ENCODE data around the gene CA9. TPM values are rescaled to one million over a fixed set of nuclear protein-coding genes. Genes with fewer than 3 reads are reported as not detected.

The CA9 gene
- total and polyA plus RNA-seq, 8 donors = 1.2 to 670 (median 200) TPM

DNA sequence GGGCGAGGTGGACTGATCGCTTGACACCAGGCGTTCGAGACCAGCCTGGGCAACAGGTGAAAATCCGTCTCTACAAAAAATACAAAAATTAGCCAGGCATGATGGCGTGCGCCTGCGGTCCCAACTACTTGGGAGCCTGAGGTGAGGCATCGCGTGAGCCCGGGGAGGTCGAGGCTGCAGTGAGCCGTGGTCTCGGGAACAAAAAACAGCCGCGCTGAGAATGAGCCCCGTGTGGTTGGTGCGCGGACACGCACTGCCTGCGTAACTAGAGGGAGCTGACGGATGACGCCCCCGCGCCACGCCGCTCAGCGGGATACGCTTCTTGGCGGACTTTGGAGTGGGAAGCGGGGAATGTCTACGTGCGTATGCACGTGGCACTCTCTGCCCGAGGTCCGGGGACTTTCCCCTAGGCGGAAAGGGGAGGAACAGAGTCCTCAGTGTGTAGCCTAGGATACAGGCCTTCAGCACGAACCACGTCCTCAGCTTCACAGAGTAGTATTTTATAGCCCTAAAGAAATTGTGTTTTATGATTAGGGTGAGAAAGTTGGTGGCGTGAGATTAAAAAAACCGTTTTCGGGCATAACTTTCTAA lies 16.1 kb upstream of the CA9 start, which contains the start of gene RMRP:
RMRP (minus strand) TSS at position 474 of the 591 bp plus-strand sequence.
- peak within 1 kb of the TSS; percentile 68 to 96 (median 84) for H3K4me3 ChIP-seq
- WGBS, 5 donors = 0 to 1% (median 1%) methylated on average over 27 to 42 of the region's 42 CpGs
- H3K27ac ChIP-seq = peak within 1 kb of the TSS; percentile 95 to 100 (median 98)
- peak; percentile 97 to 99 for DNase-seq
- no peaks in the 10 kb centered on the region for H3K9me3 ChIP-seq
- peaks cover 10 to 25% (median 16%) of the 10 kb centered on the region in 4 donors for H3K36me3 ChIP-seq
- no peaks in the 10 kb centered on the region for H3K27me3 ChIP-seq
- peaks cover 38 to 53% (median 49%) of the 10 kb centered on the region in 4 donors for H3K4me1 ChIP-seq
- peak; percentile 90 for TF ChIP-seq EP300 (IDR thresholded peaks at IDR 0.05)
- TF ChIP-seq, protein P1, sequence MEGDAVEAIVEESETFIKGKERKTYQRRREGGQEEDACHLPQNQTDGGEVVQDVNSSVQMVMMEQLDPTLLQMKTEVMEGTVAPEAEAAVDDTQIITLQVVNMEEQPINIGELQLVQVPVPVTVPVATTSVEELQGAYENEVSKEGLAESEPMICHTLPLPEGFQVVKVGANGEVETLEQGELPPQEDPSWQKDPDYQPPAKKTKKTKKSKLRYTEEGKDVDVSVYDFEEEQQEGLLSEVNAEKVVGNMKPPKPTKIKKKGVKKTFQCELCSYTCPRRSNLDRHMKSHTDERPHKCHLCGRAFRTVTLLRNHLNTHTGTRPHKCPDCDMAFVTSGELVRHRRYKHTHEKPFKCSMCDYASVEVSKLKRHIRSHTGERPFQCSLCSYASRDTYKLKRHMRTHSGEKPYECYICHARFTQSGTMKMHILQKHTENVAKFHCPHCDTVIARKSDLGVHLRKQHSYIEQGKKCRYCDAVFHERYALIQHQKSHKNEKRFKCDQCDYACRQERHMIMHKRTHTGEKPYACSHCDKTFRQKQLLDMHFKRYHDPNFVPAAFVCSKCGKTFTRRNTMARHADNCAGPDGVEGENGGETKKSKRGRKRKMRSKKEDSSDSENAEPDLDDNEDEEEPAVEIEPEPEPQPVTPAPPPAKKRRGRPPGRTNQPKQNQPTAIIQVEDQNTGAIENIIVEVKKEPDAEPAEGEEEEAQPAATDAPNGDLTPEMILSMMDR (IDR thresholded peaks at IDR 0.05) = peak in 5 of 7 experiments; percentile 23 to 59 (median 40)
- TF ChIP-seq POLR2A (IDR thresholded peaks at IDR 0.05) = peak in 1 of 4 donors; percentile 11
- TF ChIP-seq POLR2AphosphoS5 (IDR thresholded peaks at IDR 0.05) = peak; percentile 96 to 99 (median 98)
- intact Hi-C loops (cut with DNase I; ENCODE audit: low total_unique reads) = no loop called here

DNA sequence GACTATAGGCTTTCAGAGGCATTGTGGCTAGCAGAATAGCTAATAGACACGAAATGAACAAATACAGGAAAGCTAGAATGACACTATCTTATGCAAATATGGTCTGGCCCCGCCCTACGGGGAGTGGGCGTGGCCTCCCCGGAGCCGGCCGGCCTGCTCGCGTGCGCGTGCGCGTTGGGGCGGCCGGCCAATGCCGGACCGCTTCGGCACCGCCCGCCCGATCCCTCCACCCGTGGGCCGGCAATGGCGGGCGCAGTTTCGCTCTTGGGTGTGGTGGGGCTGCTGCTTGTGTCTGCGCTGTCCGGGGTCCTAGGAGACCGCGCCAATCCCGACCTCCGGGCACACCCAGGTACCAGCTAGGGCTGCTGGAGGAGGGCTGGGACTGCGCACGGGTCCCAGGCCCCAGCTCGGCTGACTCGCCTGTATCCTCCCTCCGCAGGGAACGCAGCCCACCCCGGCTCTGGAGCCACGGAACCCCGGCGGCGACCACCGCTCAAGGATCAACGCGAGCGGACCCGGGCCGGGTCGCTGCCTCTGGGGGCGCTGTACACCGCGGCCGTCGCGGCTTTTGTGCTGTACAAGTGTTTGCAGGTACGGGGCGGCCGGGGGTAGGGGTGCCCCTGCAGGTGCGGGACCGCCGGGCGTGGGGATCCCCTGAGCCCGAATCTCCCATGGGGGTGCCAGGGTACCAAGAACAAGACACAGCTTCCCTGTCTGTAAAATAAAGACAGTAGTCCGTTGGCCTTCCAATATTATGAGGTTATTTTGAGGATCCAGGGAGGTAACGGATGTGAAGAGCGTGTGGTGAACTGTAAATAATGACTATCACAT lies 15.4 kb upstream of the CA9 start, which contains the start of gene CCDC107:
CCDC107 (plus strand) TSS at position 156 of the 831 bp plus-strand sequence; CDS start at position 244, 88 bp downstream.
- Histone ChIP-seq H3K27ac (peak within 1 kb of the TSS; percentile 95 to 100 (median 98)), H3K9me3 (no peaks in the 10 kb centered on the region), H3K27me3 (no peaks in the 10 kb centered on the region), H3K36me3 (peaks cover 10 to 25% (median 16%) of the 10 kb centered on the region in 4 donors), H3K4me3 (peak within 1 kb of the TSS; percentile 68 to 96 (median 84)), H3K4me1 (peaks cover 38 to 60% (median 53%) of the 10 kb centered on the region in 4 donors)
- WGBS, 5 donors = 0% methylated on average over 18 to 67 of the region's 67 CpGs
- intact Hi-C loops (cut with DNase I; ENCODE audit: low total_unique reads) = no loop called here
- peak; percentile 89 to 96 for DNase-seq
- TF ChIP-seq POLR2AphosphoS5 (IDR thresholded peaks at IDR 0.05) (peak; percentile 86 to 93 (median 93)), EP300 (IDR thresholded peaks at IDR 0.05) (no peak), POLR2A (IDR thresholded peaks at IDR 0.05) (peak in 2 of 4 donors; percentile 57 to 61)
- TF ChIP-seq, protein P1 (IDR thresholded peaks at IDR 0.05) = peak in 5 of 7 experiments; percentile 36 to 62 (median 46)

DNA sequence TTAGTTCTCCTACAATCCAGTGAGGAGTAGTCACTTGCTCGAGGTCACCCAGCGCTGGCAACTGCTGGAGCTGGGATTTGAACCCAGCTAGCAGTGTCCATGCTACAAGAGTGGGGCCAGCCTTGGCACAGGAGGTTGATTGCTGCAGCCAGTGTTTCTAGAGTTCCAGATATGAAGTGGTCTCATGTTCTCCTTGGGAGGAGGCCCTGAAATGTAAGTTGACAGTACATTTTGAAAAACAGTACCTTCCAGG lies 14.8 kb upstream of the CA9 start:
- TF ChIP-seq, protein P1 (IDR thresholded peaks at IDR 0.05) = no peak
- TF ChIP-seq EP300 (IDR thresholded peaks at IDR 0.05) (no peak), POLR2A (IDR thresholded peaks at IDR 0.05) (no peak), POLR2AphosphoS5 (IDR thresholded peaks at IDR 0.05) (no peak)
- peak overlapping the region; percentile 95 to 100 (median 98) for H3K27ac ChIP-seq
- H3K4me1 ChIP-seq = peaks cover 38 to 66% (median 57%) of the 10 kb centered on the region in 4 donors
- peaks cover 10 to 25% (median 16%) of the 10 kb centered on the region in 4 donors for H3K36me3 ChIP-seq
- no peaks in the 10 kb centered on the region for H3K27me3 ChIP-seq
- H3K9me3 ChIP-seq = no peaks in the 10 kb centered on the region
- 0 to 3% (median 0%) methylated on average over 2 of the region's 2 CpGs for WGBS, 5 donors
- intact Hi-C loops (cut with DNase I; ENCODE audit: low total_unique reads) = no loop called here
- peak overlapping the region; percentile 68 to 96 (median 84) for H3K4me3 ChIP-seq
- peak in 1 of 2 donors; percentile 69 for DNase-seq

DNA sequence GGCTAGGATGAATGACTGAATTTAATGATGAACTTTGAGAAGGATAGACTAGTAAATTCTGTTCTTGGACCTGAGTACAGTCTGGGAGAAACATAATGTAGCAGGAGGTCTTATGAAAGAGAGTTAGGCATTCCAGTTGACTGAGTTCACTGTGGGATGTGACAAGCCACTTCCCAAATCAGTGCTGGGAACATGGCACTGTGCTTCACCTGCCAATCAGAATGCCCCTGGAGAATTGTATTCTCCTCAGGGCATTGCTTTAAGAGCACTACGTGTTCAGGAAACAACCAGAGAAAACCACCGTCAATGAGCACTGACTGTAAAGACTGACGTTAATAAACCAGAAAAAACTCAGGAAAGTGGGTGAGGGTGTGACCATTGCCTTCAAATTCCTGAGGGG lies 14.4 kb upstream of the CA9 start:
- DNase-seq = peak in 1 of 2 donors; percentile 47
- no peaks in the 10 kb centered on the region for H3K27me3 ChIP-seq
- H3K4me1 ChIP-seq = peaks cover 38 to 70% (median 61%) of the 10 kb centered on the region in 4 donors
- peak overlapping the region; percentile 68 to 96 (median 84) for H3K4me3 ChIP-seq
- peak overlapping the region; percentile 38 to 100 (median 98) for H3K27ac ChIP-seq
- no peaks in the 10 kb centered on the region for H3K9me3 ChIP-seq
- peaks cover 10 to 25% (median 16%) of the 10 kb centered on the region in 4 donors for H3K36me3 ChIP-seq
- 26 to 47% (median 28%) methylated on average over 3 of the region's 3 CpGs for WGBS, 5 donors
- intact Hi-C loops (cut with DNase I; ENCODE audit: low total_unique reads) = no loop called here
- TF ChIP-seq, protein P1 (IDR thresholded peaks at IDR 0.05) = no peak
- peak; percentile 47 to 81 (median 74) for TF ChIP-seq POLR2AphosphoS5 (IDR thresholded peaks at IDR 0.05)
- TF ChIP-seq EP300 (IDR thresholded peaks at IDR 0.05) = peak; percentile 71
